NCI-H2171 treated with DMSO at 0.1 percent for 48 hours (cell line): ENCODE data around the gene NTPCR.
"Not testable (repeated sequence)": the region's sequence is repeated elsewhere in the genome, so short reads cannot be mapped to it uniquely, and the experiment has no call there.

Experiments
- DNase-seq: peaks from one replicate; lab custom pipeline; 2025; lab: John Stamatoyannopoulos, UW

NTPCR gene

GRCh38 chr1:232950197-232951176 is at the start of gene NTPCR:
NTPCR (plus strand) TSS chr1:232950611; CDS start chr1:232950711, 100 bp downstream.
- DNase-seq: peak; percentile 90

- DNase-seq: no peak
These were observed 49.6 kb upstream of the NTPCR start for GRCh38 chr1:232900818-232901217.

- no peak for DNase-seq
These were observed 49.2 kb upstream of the NTPCR start for GRCh38 chr1:232901255-232901654.

GRCh38 chr1:232902774-232903350 is 47.5 kb upstream of the NTPCR start:
- no peak for DNase-seq

GRCh38 chr1:232904131-232904530 is 46.3 kb upstream of the NTPCR start:
- DNase-seq: no peak

- DNase-seq: no peak
These were observed 45.8 kb upstream of the NTPCR start for GRCh38 chr1:232904566-232904965.

GRCh38 chr1:232905331-232906034 is 44.9 kb upstream of the NTPCR start:
- DNase-seq: no peak

- DNase-seq: no peak
These were observed 44.0 kb upstream of the NTPCR start for GRCh38 chr1:232906441-232906840.

GRCh38 chr1:232908831-232909230 is 41.6 kb upstream of the NTPCR start:
- DNase-seq: no peak

- DNase-seq: no peak
These were observed 40.7 kb upstream of the NTPCR start for GRCh38 chr1:232909752-232910151.

- no peak for DNase-seq
These were observed 39.3 kb upstream of the NTPCR start for GRCh38 chr1:232911027-232911599.

GRCh38 chr1:232912845-232913580 is 37.4 kb upstream of the NTPCR start:
- DNase-seq: no peak

GRCh38 chr1:232914271-232914670 is 36.1 kb upstream of the NTPCR start:
- not testable (repeated sequence) for DNase-seq

- DNase-seq: no peak
These were observed 35.2 kb upstream of the NTPCR start for GRCh38 chr1:232915212-232915611.

- no peak for DNase-seq
These were observed 33.4 kb upstream of the NTPCR start for GRCh38 chr1:232917053-232917452.

GRCh38 chr1:232921381-232921780 is 29.0 kb upstream of the NTPCR start:
- no peak for DNase-seq

GRCh38 chr1:232922485-232922884 is 27.9 kb upstream of the NTPCR start:
- no peak for DNase-seq

GRCh38 chr1:232923739-232924386 is 26.5 kb upstream of the NTPCR start:
- DNase-seq: no peak

- no peak for DNase-seq
These were observed 25.5 kb upstream of the NTPCR start for GRCh38 chr1:232924874-232925273.

- no peak for DNase-seq
These were observed 24.8 kb upstream of the NTPCR start for GRCh38 chr1:232925421-232926220.
